Gastroesophageal sphincter (tissue), 4 donors: Measurements from ENCODE around the gene CFAP61. TPM values are rescaled to one million over a fixed set of nuclear protein-coding genes. Genes with fewer than 3 reads are reported as not detected.

Experiments used
- ATAC-seq: fragments of 150-250 bp; one replicate; pipeline ENCODE4 v1.9.1; 2016; ENCODE audit warnings: mild to moderate bottlenecking, moderate library complexity
- H3K27ac ChIP-seq, 4 donors: fragments of 200-600 bp; sonication (generic) in 3 of 4; 1 replicate in 3 of 4; 2 replicates in 1 of 4; pipeline ENCODE4 v1.5.1; 2016 to 2019
- H3K27me3 ChIP-seq: fragments of 200-600 bp; sonication (generic); one replicate; pipeline ENCODE4 v1.5.1; 2019
- H3K36me3 ChIP-seq, 2 donors: fragments of 200-600 bp; sonication (generic); one replicate each; pipeline ENCODE4 v1.5.1; 2019; ENCODE audit warnings: control low read depth in 1 of 2
- H3K4me1 ChIP-seq, 3 donors: fragments of 200-600 bp; sonication (generic); 1 replicate in 2 of 3; 2 replicates in 1 of 3; pipeline ENCODE4 v1.5.1; 2016 to 2019; ENCODE audit warnings: control low read depth in 2 of 3
- H3K4me3 ChIP-seq, 2 donors: fragments of 200-600 bp; sonication (generic); one replicate each; pipeline ENCODE4 v1.5.1; 2019; ENCODE audit warnings: mild to moderate bottlenecking in 1 of 2, moderate library complexity in 1 of 2
- H3K9me3 ChIP-seq, 3 donors: fragments of 200-600 bp; sonication (generic); one replicate each; pipeline ENCODE4 v1.5.1; 2017 to 2019; ENCODE audit warnings: control low read depth in 2 of 3
- CTCF ChIP-seq, 4 experiments: fragments of 200-600 bp in 2 of 4; fragments of 450-650 bp in 2 of 4; sonication (generic) in 1 of 4; IDR thresholded peaks; one replicate each; pipeline ENCODE4 v1.5.1; 2017 to 2019; ENCODE audit warnings: antibody characterized with exemption in 4 of 4, mild to moderate bottlenecking in 2 of 4, moderate library complexity in 2 of 4
- EP300 ChIP-seq: sonication (generic); formaldehyde crosslinking; IDR thresholded peaks from one replicate; pipeline ENCODE4 v1.6.1; 2017; ENCODE audit warnings: antibody characterized with exemption, mild to moderate bottlenecking
- POLR2A ChIP-seq, 2 donors: fragments of 450-650 bp; IDR thresholded peaks; one replicate each; pipeline ENCODE4 v1.6.1; 2017; ENCODE audit warnings: antibody characterized with exemption in 2 of 2, mild to moderate bottlenecking in 2 of 2, moderate library complexity in 1 of 2
- POLR2AphosphoS5 ChIP-seq: sonication (generic); formaldehyde crosslinking; IDR thresholded peaks from one replicate; pipeline ENCODE4 v1.6.1; 2017; ENCODE audit warnings: antibody characterized with exemption
- WGBS, 2 donors: methylation state at CpG; one replicate each; pipeline ENCODE4 v1.1.5; 2018; ENCODE audit warnings: low coverage in 1 of 2; 5-methylcytosine and 5-hydroxymethylcytosine counted together
- total RNA-seq, 4 donors: library from RNA; depleted of rRNA; stranded (reverse); fragments of >200 nt; gene quantifications; one replicate each; pipeline ENCODE4 v1.1.0, GENCODE V29; 2016

CFAP61 gene
- total RNA-seq, 4 donors from 2014 or later: 0.27 to 0.54 (median 0.30) TPM; not detected in 1

GRCh38 chr20:20075032-20075431 lies 22.7 kb downstream of the CFAP61 start:
- Histone ChIP-seq H3K27me3 (peaks cover 41% of the 10 kb centered on the region), H3K36me3 (no peaks in the 10 kb centered on the region), H3K4me1 (no peaks in the 10 kb centered on the region), H3K27ac (no peak overlapping the region), H3K4me3 (no peak overlapping the region), H3K9me3 (no peaks in the 10 kb centered on the region)
- WGBS, 2 donors: 80% methylated on average over 2 of the region's 4 CpGs; no CpG with 5 or more reads in 1 of the 2 donors
- ATAC-seq: no peak
- TF ChIP-seq POLR2AphosphoS5 (no peak), EP300 (no peak), CTCF (IDR thresholded peaks at IDR 0.05) (no peak), POLR2A (IDR thresholded peaks at IDR 0.05) (no peak)

GRCh38 chr20:20076297-20077065 lies 24.1 kb downstream of the CFAP61 start:
- Histone ChIP-seq H3K9me3 (no peaks in the 10 kb centered on the region), H3K4me1 (no peaks in the 10 kb centered on the region), H3K36me3 (no peaks in the 10 kb centered on the region), H3K4me3 (no peak overlapping the region), H3K27me3 (peaks cover 52% of the 10 kb centered on the region), H3K27ac (no peak overlapping the region)
- no peak for TF ChIP-seq POLR2A (IDR thresholded peaks at IDR 0.05)
- TF ChIP-seq CTCF (IDR thresholded peaks at IDR 0.05): no peak
- TF ChIP-seq EP300: no peak
- no peak for TF ChIP-seq POLR2AphosphoS5
- WGBS, 2 donors: 78% methylated on average over 5 to 7 of the region's 9 CpGs
- ATAC-seq: no peak

- H3K4me1 ChIP-seq: no peaks in the 10 kb centered on the region
- ATAC-seq: no peak
- H3K4me3 ChIP-seq: no peak overlapping the region
- TF ChIP-seq POLR2A (IDR thresholded peaks at IDR 0.05) (no peak), CTCF (IDR thresholded peaks at IDR 0.05) (no peak), EP300 (no peak), POLR2AphosphoS5 (no peak)
- no peak overlapping the region for H3K27ac ChIP-seq
- H3K36me3 ChIP-seq: no peaks in the 10 kb centered on the region
- WGBS, 2 donors: 91 to 94% methylated on average over 4 of the region's 4 CpGs
- H3K27me3 ChIP-seq: peaks cover 57% of the 10 kb centered on the region
- no peaks in the 10 kb centered on the region for H3K9me3 ChIP-seq
These were observed 25.7 kb downstream of the CFAP61 start for GRCh38 chr20:20078041-20078440.

- ATAC-seq: no peak
- 23 to 35% methylated on average over 4 to 5 of the region's 5 CpGs for WGBS, 2 donors
- Histone ChIP-seq H3K27me3 (peaks cover 56% of the 10 kb centered on the region), H3K27ac (no peak overlapping the region), H3K4me1 (peaks cover 0 to 3% (median 0%) of the 10 kb centered on the region in 3 donors), H3K9me3 (no peaks in the 10 kb centered on the region), H3K4me3 (no peak overlapping the region), H3K36me3 (no peaks in the 10 kb centered on the region)
- TF ChIP-seq POLR2A (IDR thresholded peaks at IDR 0.05) (no peak), CTCF (IDR thresholded peaks at IDR 0.05) (no peak), POLR2AphosphoS5 (no peak)
These were observed 26.9 kb downstream of the CFAP61 start for GRCh38 chr20:20079102-20079784.

GRCh38 chr20:20083807-20084206 lies 31.5 kb downstream of the CFAP61 start:
- TF ChIP-seq EP300 (no peak), CTCF (IDR thresholded peaks at IDR 0.05) (peak; percentile 13 to 50 (median 38))
- Histone ChIP-seq H3K36me3 (no peaks in the 10 kb centered on the region), H3K4me3 (no peak overlapping the region), H3K27ac (no peak overlapping the region), H3K27me3 (peaks cover 28% of the 10 kb centered on the region), H3K9me3 (no peaks in the 10 kb centered on the region), H3K4me1 (peaks cover 0 to 6% (median 0%) of the 10 kb centered on the region in 3 donors)
- 0% methylated on average over 2 to 3 of the region's 3 CpGs for WGBS, 2 donors
- ATAC-seq: peak; percentile 42
